Progenitor cell of endocrine pancreas (in vitro differentiated cells): ENCODE data around the gene CYP3A4. TPM values are rescaled to one million over a fixed set of nuclear protein-coding genes. Genes with fewer than 3 reads are reported as not detected.

Experiments used
- DNase-seq: peaks from one replicate; pipeline ENCODE4 v3.0.0; 2021; ENCODE audit warnings: low spot score; ENCODE audit not compliant: unreplicated experiment
- H3K27ac Mint-ChIP-seq: 2 replicates; pipeline ENCODE4 v1.8.0; 2021; ENCODE audit warnings: mild to moderate bottlenecking, moderate library complexity, mixed read lengths
- H3K27me3 Mint-ChIP-seq: 2 replicates; pipeline ENCODE4 v1.8.0; 2021; ENCODE audit warnings: mixed read lengths
- H3K36me3 Mint-ChIP-seq: 2 replicates; pipeline ENCODE4 v1.8.0; 2022; ENCODE audit warnings: mixed read lengths; ENCODE audit not compliant: insufficient read depth
- H3K4me1 Mint-ChIP-seq: 2 replicates; pipeline ENCODE4 v1.8.0; 2021; ENCODE audit warnings: low read depth, mixed read lengths
- H3K4me3 Mint-ChIP-seq: 2 replicates; pipeline ENCODE4 v1.8.0; 2021; ENCODE audit warnings: low read depth, mild to moderate bottlenecking, moderate library complexity, mixed read lengths
- H3K9me3 Mint-ChIP-seq: 2 replicates; pipeline ENCODE4 v1.8.0; 2021; ENCODE audit warnings: low read depth, mixed read lengths
- total RNA-seq: library from RNA; stranded (reverse); gene quantifications from 2 replicates; pipeline ENCODE4 v1.2.1, GENCODE V29; 2021
- TF ChIP-seq, protein P1 (sequence below): fragments of 200-600 bp; sonication (generic); IDR thresholded peaks from one replicate; pipeline ENCODE4 v1.5.0; 2021; ENCODE audit warnings: antibody characterized with exemption, mild to moderate bottlenecking; ENCODE audit not compliant: unreplicated experiment

CYP3A4 gene
- total RNA-seq, 1 donor from 2014 or later = not detected

DNA sequence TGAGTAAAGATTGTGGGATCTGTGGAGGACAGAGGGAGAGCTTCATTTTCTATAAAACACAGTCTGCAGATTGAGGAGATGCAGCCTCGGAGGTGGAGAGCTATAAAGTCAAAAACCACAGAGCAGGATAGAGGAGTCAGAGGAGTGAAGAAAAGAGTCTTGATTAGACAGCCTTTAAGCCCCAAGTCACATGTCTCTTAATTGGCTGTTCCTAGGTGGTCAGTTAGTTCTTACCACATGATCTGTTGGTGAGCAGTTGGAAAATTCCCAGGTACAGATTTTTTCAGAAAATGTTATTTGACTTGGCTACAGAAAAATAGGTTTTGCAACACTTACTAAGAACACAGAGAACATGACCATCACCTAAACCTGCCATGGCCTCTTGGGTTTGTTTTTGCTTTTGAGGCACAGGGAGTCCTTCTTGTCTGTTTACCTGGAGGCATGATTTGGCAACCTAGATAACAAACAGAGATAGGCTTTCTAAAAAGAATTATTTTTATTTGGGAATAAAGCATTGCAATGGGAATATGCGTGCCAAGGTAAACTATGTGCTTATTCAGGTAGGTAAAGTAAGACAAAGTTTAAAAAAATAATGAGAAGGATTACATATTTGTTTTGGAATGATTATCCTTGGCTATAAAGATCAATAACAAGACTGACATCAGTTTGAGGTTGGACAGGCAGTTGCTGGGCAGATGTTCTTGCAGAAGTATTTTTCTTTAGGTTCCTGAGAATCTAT, 43.2 kb upstream of the CYP3A4 start:
- Mint-ChIP-seq H3K9me3 (no peaks in the 10 kb centered on the region), H3K27me3 (no peaks in the 10 kb centered on the region), H3K4me3 (no peak overlapping the region), H3K4me1 (peaks cover 25% of the 10 kb centered on the region), H3K27ac (no peak overlapping the region), H3K36me3 (no peaks in the 10 kb centered on the region)
- DNase-seq = no peak
- TF ChIP-seq, protein P1, sequence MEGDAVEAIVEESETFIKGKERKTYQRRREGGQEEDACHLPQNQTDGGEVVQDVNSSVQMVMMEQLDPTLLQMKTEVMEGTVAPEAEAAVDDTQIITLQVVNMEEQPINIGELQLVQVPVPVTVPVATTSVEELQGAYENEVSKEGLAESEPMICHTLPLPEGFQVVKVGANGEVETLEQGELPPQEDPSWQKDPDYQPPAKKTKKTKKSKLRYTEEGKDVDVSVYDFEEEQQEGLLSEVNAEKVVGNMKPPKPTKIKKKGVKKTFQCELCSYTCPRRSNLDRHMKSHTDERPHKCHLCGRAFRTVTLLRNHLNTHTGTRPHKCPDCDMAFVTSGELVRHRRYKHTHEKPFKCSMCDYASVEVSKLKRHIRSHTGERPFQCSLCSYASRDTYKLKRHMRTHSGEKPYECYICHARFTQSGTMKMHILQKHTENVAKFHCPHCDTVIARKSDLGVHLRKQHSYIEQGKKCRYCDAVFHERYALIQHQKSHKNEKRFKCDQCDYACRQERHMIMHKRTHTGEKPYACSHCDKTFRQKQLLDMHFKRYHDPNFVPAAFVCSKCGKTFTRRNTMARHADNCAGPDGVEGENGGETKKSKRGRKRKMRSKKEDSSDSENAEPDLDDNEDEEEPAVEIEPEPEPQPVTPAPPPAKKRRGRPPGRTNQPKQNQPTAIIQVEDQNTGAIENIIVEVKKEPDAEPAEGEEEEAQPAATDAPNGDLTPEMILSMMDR = no peak

DNA sequence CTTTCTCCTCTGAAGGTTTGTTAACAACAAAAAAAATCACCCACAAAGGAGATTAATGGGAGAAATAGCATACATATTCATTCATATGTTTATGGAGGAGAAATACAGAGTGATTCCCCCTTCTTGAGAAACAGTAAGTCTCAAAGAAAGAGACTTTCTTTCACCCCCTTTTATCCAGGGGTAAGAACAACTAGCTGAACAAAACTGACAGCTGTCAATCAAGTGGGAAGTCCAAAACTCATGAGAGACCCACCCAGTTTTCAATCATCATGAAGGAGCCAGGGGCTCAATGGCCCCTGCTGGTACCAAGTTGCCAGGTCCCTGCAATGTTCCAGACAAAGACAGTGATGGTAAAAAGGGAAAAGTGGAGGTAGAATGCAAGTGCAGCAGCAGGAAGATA, 41.9 kb upstream of the CYP3A4 start:
- TF ChIP-seq, protein P1 = no peak
- H3K27me3 Mint-ChIP-seq = peaks cover 3% of the 10 kb centered on the region
- H3K4me3 Mint-ChIP-seq = no peak overlapping the region

DNA sequence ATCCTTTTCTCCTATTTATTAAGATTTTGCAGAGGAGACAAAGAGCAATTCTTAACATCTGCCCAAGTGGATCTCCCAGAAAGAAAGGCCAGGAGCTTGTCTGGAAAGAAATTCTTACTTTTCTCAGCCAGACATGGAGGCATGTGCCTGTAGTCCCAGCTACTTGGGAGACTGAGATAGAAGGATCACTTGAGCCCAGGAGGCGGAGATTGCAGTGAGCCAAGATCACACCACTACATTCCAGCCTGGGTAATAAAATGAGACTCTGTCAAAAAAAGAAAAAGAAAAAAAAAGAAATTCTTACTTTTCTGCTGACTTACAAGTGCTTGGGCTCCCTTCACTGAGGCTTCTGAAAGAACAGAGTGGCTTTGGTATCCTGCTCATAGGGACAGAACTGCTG, 41.5 kb upstream of the CYP3A4 start:
- TF ChIP-seq, protein P1 = no peak

More for the DNA sequence above, 41.9 kb upstream of the CYP3A4 start:
- DNase-seq = no peak
- Mint-ChIP-seq H3K9me3 (no peaks in the 10 kb centered on the region), H3K4me1 (peaks cover 25% of the 10 kb centered on the region), H3K36me3 (no peaks in the 10 kb centered on the region), H3K27ac (no peak overlapping the region)

DNA sequence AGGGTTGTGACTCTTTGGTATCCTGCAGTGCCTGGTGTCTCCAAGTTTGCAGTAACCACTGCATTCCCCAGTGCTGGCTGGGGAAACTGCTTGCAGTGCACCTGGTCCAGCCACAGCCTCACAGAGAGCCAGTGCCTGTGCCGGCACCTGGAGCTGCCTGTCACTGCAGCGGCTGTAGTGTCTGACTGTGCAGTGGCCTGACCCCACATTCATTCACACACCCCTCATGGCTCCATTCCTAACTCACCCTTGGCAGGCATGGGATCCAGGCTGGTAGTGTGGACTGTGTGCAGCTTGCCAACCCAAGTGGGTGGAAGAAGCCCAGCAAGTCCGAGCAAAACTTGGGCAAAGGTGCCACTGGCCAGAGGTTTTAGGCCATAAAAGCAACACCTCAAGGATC, 40.1 kb upstream of the CYP3A4 start:
- H3K27me3 Mint-ChIP-seq = peaks cover 5% of the 10 kb centered on the region
- H3K36me3 Mint-ChIP-seq = no peaks in the 10 kb centered on the region
- no peaks in the 10 kb centered on the region for H3K9me3 Mint-ChIP-seq
- no peak overlapping the region for H3K4me3 Mint-ChIP-seq
- TF ChIP-seq, protein P1 = no peak
- no peak for DNase-seq
- no peak overlapping the region for H3K27ac Mint-ChIP-seq
- H3K4me1 Mint-ChIP-seq = peaks cover 17% of the 10 kb centered on the region

More for the DNA sequence above, 41.5 kb upstream of the CYP3A4 start:
- no peaks in the 10 kb centered on the region for H3K36me3 Mint-ChIP-seq
- no peaks in the 10 kb centered on the region for H3K9me3 Mint-ChIP-seq
- H3K4me1 Mint-ChIP-seq = peaks cover 25% of the 10 kb centered on the region
- DNase-seq = no peak
- H3K27ac Mint-ChIP-seq = no peak overlapping the region
- H3K4me3 Mint-ChIP-seq = no peak overlapping the region
- peaks cover 5% of the 10 kb centered on the region for H3K27me3 Mint-ChIP-seq

DNA sequence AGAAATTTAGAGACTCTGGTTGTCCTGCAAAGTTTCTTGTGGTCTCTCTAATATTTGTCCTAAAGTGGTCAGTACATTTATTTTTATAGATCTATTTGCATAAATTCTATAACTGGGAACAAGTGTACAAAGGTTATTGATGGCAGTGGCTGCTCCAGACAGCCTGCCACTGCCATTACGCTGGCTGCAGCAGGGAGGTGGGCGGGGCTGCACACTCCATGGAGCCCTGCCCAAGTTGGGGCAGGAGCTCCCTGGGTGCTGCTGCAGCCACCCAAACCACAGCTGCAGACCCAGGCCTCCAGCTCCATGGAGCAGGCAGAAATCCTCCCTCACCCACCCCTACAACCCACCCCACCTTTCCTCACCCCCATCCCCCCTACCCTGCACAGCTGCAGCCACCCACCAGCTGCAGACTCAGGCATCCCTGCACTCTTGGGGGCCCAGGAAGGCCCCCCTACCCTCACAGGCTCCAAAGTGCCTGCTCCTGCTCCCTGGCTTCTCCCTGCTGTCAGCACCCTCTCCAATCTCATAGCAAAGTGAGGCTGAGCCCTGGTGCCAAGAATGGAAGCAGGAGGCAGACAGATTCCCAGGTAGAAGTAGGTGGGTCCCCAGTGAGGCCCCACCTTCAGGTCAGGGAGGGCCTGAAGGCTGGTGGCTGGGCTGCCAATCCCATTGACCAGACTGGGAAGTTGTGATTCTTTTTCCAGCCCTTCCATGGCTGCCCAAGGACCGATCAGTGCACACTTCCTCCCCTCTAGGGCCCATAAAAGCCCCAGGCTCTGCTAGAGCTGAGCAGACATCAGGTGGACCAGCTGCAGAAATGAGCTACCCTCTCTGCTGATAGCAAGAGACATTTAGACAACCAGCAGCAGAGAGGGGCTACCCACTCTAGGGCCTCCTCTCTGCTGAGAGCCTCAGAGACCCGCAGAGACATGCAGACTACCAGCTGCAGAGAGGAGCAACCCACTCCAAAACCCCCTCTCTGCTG, 39.0 kb upstream of the CYP3A4 start:
- H3K27me3 Mint-ChIP-seq = peaks cover 5% of the 10 kb centered on the region
- H3K36me3 Mint-ChIP-seq = no peaks in the 10 kb centered on the region
- H3K27ac Mint-ChIP-seq = no peak overlapping the region
- peaks cover 11% of the 10 kb centered on the region for H3K4me1 Mint-ChIP-seq
- TF ChIP-seq, protein P1 = no peak
- H3K9me3 Mint-ChIP-seq = no peaks in the 10 kb centered on the region
- DNase-seq = no peak
- H3K4me3 Mint-ChIP-seq = no peak overlapping the region
